ENCODE data around the gene ADGRD2.

ADGRD2 gene

DNA sequence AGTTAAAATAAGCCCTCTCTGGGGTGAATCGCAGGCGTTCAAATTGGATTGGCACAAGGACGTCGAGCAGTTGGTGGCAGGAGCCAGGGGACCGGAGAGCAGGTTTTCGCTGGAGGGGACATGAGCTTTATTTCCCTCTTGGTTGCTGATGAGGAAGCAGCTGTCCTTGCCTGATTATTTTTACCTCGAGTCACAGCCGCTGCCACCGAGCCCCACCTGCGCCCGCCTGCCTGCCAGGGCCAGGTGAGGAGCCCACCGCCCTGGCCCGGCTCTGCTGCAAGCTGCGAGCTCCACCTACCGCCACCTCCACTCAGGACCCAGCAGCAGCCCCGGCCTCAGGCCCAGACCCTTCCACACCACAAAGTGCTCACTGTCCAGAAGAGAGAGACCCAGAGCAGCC is 9.0 kb upstream of the ADGRD2 start:
- H3K27ac ChIP-seq: no peak overlapping the region
- TF ChIP-seq CTCF (conservative IDR thresholded peaks at IDR 0.05; ENCODE audit: low read depth): no peak
- CTCF ChIA-PET: interaction anchor here (0.6 kb wide), 1 partner anchor 42 kb away, joined by 3 read pairs; no protein-coding TSS in a partner anchor
- no peak for DNase-seq (ENCODE audit: low spot score)
- POLR2A ChIA-PET (ENCODE audit: low non-redundant PET): no interaction called here

GRCh38 chr9:124442379-124442778 is 7.9 kb upstream of the ADGRD2 start:
- H3K27ac ChIP-seq: no peak overlapping the region
- no peak for TF ChIP-seq CTCF (conservative IDR thresholded peaks at IDR 0.05; ENCODE audit: low read depth)
- CTCF ChIA-PET: interaction anchor here (0.9 kb wide), 1 partner anchor 220 kb away, joined by 7 read pairs; no protein-coding TSS in a partner anchor
- DNase-seq (ENCODE audit: low spot score): no peak
- POLR2A ChIA-PET (ENCODE audit: low non-redundant PET): no interaction called here

- no peak for TF ChIP-seq CTCF (conservative IDR thresholded peaks at IDR 0.05; ENCODE audit: low read depth)
- no peak overlapping the region for H3K27ac ChIP-seq
- no peak for DNase-seq (ENCODE audit: low spot score)
- CTCF ChIA-PET: interaction anchor here (0.9 kb wide), 1 partner anchor 219 kb away, joined by 7 read pairs; no protein-coding TSS in a partner anchor
- POLR2A ChIA-PET (ENCODE audit: low non-redundant PET): no interaction called here
These were observed 7.4 kb upstream of the ADGRD2 start for GRCh38 chr9:124442826-124443225.

GRCh38 chr9:124443625-124444024 is 6.6 kb upstream of the ADGRD2 start:
- CTCF ChIA-PET: interaction anchor here (0.6 to 1.0 kb wide), 3 partner anchors 24 to 178 kb away, joined by 4 to 8 read pairs (median 7); no protein-coding TSS in a partner anchor
- POLR2A ChIA-PET (ENCODE audit: low non-redundant PET): interaction anchor here (0.6 kb wide), 1 partner anchor 280 kb away, joined by 4 read pairs; no protein-coding TSS in a partner anchor
- peak overlapping the region; percentile 54 for H3K27ac ChIP-seq
- no peak for DNase-seq (ENCODE audit: low spot score)
- no peak for TF ChIP-seq CTCF (conservative IDR thresholded peaks at IDR 0.05; ENCODE audit: low read depth)

DNA sequence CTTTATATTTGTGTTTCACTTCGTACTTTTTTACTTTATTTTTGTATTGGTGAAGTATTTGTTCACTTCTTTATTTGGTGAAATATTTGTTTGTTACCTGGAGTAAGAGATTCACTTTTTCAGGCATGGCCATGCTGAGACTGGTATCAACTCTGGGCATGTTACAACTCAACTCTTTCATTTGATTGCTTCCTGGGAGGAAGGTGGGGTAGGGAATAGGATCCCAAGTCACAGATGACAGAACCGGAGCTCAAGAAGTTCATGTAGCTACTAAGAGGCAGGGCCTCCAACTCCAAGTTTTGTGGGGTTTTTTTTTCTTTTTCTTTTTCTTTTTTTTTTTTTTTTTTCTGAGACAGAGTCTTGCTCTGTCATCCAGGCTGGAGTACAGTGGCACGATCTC is 6.1 kb upstream of the ADGRD2 start:
- ChIA-PET POLR2A (ENCODE audit: low non-redundant PET) (interaction anchor here (0.6 to 0.9 kb wide), 2 partner anchors 51 to 280 kb away, joined by 3 to 4 read pairs; no protein-coding TSS in a partner anchor), CTCF (interaction anchor here (0.5 to 1.0 kb wide), 6 partner anchors 10 to 232 kb away, joined by 4 to 8 read pairs (median 4); no protein-coding TSS in a partner anchor)
- peak; percentile 86 for DNase-seq (ENCODE audit: low spot score)
- H3K27ac ChIP-seq: peak overlapping the region; percentile 70
- no peak for TF ChIP-seq CTCF (conservative IDR thresholded peaks at IDR 0.05; ENCODE audit: low read depth)

GRCh38 chr9:124447297-124447661 is 3.0 kb upstream of the ADGRD2 start:
- ChIA-PET POLR2A (ENCODE audit: low non-redundant PET) (no interaction called here), CTCF (interaction anchor here (0.6 to 0.9 kb wide), 4 partner anchors 11 to 60 kb away, joined by 3 read pairs; partner anchors contain the start of gene NR5A1)
- DNase-seq (ENCODE audit: low spot score): no peak
- no peak for TF ChIP-seq CTCF (conservative IDR thresholded peaks at IDR 0.05; ENCODE audit: low read depth)
- H3K27ac ChIP-seq: no peak overlapping the region; the same call in 1 of the 2 replicates

Measured in RWPE1 (cell line).